ENCODE results near the gene MMP7. TPM values are rescaled to one million over a fixed set of nuclear protein-coding genes. Genes with fewer than 3 reads are reported as not detected.

MMP7 gene
- polyA plus RNA-seq, 1 donor, result not detected

- DNase-seq (ENCODE audit: low read depth), result peak; percentile 64
These were observed 35.1 kb downstream of the MMP7 start for GRCh38 chr11:102495161-102496042.

GRCh38 chr11:102494216-102494615, 36.3 kb downstream of the MMP7 start:
- DNase-seq (ENCODE audit: low read depth), result no peak

GRCh38 chr11:102493524-102493923, 37.0 kb downstream of the MMP7 start:
- no peak for DNase-seq (ENCODE audit: low read depth)

GRCh38 chr11:102491969-102492368, 38.6 kb downstream of the MMP7 start:
- no peak for DNase-seq (ENCODE audit: low read depth)

GRCh38 chr11:102489186-102490145, 41.1 kb downstream of the MMP7 start:
- DNase-seq (ENCODE audit: low read depth), result no peak

GRCh38 chr11:102488208-102488607, 42.3 kb downstream of the MMP7 start:
- DNase-seq (ENCODE audit: low read depth), result no peak

GRCh38 chr11:102487214-102487613, 43.3 kb downstream of the MMP7 start:
- DNase-seq (ENCODE audit: low read depth), result no peak

GRCh38 chr11:102486584-102486983, 44.0 kb downstream of the MMP7 start:
- no peak for DNase-seq (ENCODE audit: low read depth)

GRCh38 chr11:102485095-102485722, 45.3 kb downstream of the MMP7 start:
- no peak for DNase-seq (ENCODE audit: low read depth)

GRCh38 chr11:102482433-102482832, 48.1 kb downstream of the MMP7 start:
- no peak for DNase-seq (ENCODE audit: low read depth)

GRCh38 chr11:102479733-102480132, 50.8 kb downstream of the MMP7 start:
- DNase-seq (ENCODE audit: low read depth), result no peak

- DNase-seq (ENCODE audit: low read depth), result no peak
These were observed 51.8 kb downstream of the MMP7 start for GRCh38 chr11:102478673-102479299.

GRCh38 chr11:102476812-102477211, 53.7 kb downstream of the MMP7 start:
- no peak for DNase-seq (ENCODE audit: low read depth)

GRCh38 chr11:102476069-102476468, 54.5 kb downstream of the MMP7 start:
- no peak for DNase-seq (ENCODE audit: low read depth)

- DNase-seq (ENCODE audit: low read depth), result no peak
These were observed 57.0 kb downstream of the MMP7 start for GRCh38 chr11:102473543-102473942.

- no peak for DNase-seq (ENCODE audit: low read depth)
These were observed 58.4 kb downstream of the MMP7 start for GRCh38 chr11:102472127-102472526.

GRCh38 chr11:102471474-102471873, 59.1 kb downstream of the MMP7 start:
- no peak for DNase-seq (ENCODE audit: low read depth)

Measured in forelimb muscle (tissue), 1 donor.